GM21529 (cell line): ENCODE data around the gene HEXIM2.

Experiments used
- ATAC-seq: cut with Tn5 transposase; IDR thresholded peaks from one replicate; pipeline ENCODE4 v1.9.1; 2021; ENCODE audit not compliant: unreplicated experiment

The HEXIM2 gene

DNA sequence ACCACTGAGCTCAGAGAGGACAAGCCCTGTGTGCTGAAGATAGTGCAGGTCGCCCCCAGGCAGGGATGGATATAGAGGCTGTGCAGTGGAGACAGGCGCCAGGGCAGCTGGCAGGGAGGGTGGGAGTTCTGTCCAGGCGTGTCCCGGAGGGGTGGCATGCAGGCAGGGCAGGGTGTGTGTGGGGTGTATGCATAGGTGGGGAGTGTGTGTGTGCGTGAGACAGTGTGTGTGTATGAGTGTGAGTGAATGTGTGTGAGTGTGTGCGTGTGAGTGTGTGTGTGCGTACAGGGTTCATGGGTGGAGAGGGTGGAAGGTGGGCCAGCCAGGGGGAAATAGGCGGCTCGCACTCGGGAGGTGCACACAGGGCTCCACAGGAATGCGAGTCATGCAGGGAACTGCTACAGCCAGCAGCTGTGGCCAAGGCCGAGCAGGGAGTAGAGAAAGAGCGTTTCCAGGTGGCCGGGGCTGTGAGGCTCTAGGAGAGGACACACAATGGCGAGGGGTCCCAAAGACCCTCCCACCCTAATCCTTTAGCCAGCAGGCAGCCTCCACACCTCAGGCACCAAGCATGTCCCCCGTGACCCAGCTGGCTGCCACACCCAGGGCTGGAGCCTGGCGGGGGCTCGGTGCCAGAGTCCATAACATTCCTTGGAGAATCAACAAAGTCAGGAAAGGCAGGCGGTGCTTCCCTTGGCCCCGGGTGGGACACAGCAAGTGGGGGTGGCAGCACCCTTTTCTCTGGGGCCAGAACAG is 34.0 kb upstream of the HEXIM2 start:
- ATAC-seq, result no peak

DNA sequence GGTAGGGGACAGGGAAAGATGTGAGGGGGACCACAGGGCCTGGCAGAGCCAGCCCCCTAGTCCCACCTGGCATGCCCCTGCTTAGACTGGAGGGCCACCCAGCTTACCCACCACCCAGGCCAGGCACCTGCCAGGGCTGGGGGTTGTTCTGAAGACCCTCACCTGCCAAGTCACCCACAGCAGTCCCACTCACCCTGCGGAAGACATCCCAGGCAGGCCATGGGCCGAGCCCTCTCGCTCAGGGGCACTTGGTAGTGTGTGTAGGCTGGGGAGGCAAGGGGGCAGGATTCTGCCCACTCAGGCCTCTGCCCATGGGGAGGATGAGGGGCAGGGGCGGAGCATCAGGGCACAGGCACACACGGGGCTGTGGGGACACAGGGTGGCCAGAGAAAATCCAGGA is 33.3 kb upstream of the HEXIM2 start:
- ATAC-seq, result no peak

DNA sequence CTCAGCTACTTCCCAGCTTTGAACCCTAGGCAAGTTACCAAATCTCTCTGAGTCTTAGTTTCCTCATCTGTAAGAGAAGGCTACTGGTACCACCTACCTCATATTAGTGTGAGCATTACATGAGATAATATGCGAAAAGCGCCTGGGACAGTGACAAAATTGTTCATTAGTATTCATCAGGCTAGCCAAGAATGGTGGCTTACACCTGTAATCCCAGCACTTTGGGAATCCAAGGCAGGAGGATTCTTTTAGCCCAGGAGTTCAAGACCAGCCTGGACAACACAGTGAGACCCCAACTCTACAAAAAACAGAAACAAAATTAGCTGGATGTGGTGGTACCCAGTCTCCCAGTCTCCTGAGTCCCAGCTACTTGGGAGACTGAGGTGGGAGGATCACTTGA is 32.7 kb upstream of the HEXIM2 start:
- no peak for ATAC-seq

DNA sequence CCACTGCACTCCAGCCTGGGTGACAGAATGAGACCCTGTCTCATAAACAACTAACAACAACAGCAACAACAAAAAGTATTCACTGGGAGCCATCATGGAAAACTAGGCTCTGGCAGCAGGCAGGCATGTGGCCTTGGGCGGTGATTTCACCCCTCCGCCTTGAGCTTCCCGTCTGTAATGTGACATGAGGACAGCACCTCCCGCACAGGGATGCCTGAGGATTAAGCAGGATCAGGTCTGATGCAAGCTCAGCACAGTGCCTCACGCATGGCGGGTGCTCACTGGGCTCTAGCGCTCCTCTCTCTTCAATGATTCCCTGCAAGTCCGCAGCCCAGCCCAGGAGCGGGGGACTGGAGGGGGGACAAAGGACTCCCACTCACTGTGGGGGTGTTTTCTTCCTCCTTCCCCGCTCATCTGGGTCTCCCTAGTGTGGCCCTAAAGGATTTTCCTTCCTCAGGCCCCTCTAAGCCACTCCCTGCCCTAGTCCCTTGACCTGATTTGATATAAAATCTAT is 32.2 kb upstream of the HEXIM2 start:
- ATAC-seq, result no peak

DNA sequence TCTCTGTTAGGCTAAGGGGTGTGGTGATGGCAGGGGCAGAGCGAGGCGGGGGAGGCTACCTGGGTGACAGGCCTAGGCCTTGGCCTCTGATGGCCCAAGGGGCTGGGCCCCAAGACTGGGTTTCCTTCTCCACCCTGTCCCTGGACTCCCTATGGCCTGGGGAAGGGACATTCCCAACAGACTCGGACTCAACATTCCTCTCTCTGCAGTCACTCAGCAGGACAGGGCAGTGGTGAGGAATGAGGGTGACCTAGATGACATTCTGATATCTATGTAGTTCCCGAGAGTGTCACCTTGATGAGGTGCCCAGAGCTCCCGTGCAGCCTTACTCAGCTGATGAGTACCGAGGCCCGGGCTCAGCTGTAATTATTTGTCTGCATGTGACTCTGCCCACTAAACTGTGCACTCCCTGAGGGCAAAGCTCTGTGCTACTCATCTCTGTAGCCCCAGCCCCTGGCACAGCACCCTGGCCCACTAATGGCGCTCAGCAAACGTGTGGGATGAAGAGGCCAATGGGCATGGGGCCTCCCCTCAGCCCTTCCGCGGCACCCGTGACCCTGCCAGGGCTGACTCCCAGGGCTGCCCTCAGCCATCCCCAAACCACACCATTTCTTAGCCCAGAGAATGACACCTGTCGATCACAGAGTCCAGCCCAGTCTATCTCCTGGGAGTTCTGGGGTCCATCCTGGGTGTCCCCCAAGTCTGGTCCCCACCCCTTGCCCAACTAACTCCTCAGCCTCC is 31.6 kb upstream of the HEXIM2 start:
- ATAC-seq, result no peak

DNA sequence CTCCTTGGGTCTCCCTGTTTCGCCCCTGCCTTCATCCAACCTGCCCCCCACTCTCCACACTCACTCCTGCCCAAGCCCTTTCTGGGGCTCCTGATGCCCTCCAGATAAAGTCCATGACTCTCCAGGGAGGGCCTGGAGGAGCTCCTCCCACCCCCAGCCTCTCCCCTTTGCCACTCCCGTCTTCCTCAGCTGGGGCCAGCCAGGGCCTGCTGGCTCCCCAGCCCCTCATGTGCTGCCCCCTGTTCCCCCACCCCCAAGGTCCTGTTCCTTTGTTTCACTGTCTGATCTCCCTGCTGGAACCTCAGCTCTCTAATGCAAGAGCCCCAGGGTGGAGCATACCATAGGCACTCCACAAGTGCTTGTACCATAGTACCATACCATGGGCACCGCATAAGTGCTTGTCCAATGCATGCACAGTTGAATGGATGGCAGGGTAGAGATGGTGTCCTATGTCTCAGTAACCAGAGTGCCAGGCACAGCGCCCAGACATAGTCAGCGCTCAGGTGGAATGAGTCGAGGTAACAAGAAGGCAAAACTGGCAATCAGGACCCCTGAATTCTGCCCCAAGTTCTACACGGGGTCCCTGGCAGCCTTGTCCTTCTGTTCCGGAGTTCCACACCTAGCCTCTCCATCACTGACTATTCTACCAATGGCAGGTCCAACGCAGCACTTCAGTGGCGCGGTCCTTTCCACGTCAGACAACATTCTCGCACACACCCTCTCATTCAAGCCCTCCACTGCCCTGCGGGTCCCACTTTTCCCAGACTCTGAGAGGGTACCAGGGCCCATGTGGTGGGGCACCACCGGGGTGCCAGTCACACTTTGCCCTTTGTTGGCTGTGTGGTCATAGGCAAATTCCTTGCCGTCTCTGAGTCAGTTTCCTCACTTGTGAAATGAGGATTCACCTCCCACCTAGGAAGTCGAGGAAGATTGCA is 30.7 kb upstream of the HEXIM2 start:
- no peak for ATAC-seq

DNA sequence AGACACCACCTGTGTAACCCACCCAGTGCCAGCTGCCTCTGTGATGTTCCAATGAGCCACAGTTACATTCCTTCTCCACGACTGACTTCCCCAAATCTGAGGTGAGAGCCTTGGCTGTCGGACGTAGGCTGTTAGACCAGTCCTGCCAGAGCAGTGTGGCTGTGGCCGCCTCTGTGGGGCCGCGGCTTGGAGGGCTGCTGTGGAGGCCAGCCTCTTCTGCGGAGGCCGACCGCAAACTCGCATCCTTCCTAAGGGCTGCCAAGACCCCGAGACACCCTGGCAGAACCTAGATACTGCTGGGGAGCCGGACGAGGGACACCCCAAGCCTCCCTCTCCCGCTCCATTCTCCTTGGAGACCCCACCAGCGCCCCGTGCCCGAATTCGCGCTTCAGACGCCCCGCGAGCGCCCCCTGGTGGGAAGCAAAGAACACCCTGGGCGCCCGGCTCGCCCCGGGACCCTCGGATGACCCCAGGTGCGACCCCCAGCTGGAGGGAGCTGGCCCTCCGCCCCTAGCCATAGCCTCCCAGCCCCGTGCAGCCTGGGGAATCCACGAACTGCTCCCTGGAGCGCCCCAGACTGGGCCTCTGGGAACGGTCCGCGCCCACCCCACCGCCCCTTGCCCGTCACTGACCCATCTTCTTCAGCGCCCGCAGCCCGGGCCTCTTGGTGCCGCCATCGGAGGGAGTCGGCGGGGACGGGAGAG is 29.9 kb upstream of the HEXIM2 start:
- no peak for ATAC-seq

DNA sequence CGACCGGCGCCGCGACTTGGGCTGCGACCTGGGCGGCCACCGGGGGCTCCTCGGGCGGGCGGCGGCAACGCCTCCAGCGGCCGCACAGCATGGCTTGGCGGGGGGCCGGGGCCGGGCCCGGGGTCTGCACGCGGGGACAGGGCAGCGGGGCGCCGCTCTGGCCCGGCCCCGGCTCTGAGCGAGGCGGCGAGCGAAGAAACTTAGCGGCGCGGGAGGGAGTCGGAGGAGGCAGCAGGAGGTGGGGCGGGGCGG is 29.4 kb upstream of the HEXIM2 start, which contains the start of gene PLCD3:
Gene PLCD3 (minus strand): TSS at position 196 of the 252 bp plus-strand sequence. CDS start 105 bp downstream, at position 91.
- no peak for ATAC-seq

DNA sequence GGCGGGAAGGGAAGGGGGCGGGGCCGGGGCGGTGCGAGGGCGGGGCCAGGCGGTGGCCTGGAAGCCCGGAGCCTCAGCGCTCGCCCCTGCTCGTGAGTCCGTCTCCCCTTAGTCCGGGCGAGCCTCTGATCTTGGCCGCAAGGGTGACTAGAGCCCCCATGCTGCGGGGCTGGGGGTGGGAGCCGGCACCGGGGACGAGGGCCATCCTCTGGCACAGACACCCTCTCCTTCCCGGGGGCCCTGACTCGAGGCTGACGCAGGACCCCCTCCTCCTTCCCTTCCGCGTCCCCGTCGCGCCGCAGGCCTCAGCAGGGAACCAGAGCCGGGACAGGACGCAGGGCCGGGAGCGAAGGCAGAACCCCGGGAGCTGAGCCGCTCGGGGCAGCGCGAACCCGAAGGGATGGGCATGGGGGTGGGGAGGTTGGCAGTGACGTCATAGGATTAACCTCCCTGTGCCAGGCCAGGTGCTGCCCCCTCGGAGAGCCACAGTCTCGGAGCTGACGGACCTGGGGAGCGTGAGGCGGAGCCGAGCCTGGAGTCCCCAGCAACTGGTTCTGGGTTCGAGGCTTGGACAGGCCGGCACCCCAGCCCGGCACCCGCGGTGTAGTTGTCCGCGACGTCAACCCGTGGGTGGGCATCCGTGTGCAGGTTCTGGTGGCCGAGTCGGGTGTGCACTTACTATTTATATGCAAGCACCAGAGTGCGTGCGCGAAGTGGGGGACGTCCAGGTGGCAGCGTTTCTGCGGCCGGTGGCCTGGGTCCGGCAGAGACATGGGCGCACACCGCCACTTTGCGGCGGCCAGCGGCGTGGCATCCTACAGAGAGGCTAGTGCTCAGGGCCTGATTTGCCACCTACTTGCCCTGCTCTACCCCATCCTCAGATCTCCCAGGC is 28.9 kb upstream of the HEXIM2 start:
- no peak for ATAC-seq

DNA sequence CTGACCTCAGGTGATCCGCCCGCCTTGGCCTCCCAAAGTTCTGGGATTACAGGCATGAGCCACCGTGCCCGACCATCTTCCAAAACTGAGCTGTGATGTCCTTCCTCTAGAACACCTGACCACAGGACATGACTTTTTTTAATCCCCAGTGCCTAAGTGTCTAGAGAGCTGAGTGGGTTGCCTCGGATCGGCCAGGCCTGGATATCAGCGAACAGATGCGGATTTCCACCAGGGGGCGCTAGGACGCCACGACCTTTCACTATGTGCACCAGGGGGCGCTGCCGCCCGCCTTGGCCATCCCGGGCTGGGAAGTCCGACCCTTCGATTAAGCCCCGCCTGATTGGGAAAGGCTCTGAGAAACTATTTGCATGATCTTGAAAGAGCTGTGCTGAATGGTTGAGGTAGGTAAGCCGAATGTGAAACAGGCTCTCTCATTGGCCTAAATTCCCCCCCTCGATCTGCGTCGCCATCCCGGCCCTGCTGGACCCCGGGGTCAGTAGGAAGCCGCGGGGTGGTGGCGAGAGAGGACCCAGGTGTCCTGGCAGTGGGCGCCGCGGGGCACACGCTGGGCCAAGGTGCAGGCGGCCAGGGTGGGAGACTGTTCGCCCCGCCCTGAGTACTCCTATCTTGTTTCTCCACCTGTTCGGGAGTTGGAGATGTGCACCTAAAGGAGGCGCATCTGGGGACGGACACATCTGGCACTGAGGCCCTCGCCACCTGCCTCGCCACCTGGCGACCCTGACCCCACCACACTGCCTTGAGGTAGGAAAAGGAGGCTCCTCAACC is 26.3 kb upstream of the HEXIM2 start, which contains the start of gene ACBD4:
Gene ACBD4 (plus strand): TSS at position 496 of the 786 bp plus-strand sequence. CDS start 458 bp downstream, outside the sequence.
- ATAC-seq, result peak; percentile 83

DNA sequence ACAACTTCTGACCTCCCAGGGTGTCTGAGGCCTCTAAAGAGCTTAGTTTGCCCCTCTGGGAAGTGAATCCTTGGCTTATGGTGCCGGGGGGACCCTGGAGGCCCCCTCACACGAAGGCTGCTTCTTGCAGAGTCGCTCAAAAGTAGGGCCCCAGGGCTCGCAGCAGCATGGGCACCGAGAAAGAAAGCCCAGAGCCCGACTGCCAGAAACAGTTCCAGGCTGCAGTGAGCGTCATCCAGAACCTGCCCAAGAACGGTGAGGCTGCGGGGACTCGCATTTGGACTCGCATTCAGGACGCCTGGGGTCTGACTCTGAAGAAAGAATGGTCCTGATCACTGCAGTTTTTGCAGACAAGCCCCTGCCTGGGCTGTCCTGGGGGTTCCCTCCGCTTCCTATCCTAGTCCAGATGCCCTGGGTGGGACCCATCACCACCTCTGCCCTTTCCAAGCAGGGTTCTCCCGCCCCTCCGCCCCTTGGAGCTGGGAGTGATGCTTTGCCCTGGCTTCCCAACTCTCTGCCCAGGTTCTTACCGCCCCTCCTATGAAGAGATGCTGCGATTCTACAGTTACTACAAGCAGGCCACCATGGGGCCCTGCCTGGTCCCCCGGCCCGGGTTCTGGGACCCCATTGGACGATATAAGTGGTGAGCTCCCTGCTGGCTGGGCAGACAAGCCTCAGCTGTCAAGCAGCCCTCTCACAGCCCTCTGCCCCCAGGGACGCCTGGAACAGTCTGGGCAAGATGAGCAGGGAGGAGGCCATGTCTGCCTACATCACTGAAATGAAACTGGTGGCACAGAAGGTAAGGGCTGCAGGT is 25.5 kb upstream of the HEXIM2 start:
- no peak for ATAC-seq

DNA sequence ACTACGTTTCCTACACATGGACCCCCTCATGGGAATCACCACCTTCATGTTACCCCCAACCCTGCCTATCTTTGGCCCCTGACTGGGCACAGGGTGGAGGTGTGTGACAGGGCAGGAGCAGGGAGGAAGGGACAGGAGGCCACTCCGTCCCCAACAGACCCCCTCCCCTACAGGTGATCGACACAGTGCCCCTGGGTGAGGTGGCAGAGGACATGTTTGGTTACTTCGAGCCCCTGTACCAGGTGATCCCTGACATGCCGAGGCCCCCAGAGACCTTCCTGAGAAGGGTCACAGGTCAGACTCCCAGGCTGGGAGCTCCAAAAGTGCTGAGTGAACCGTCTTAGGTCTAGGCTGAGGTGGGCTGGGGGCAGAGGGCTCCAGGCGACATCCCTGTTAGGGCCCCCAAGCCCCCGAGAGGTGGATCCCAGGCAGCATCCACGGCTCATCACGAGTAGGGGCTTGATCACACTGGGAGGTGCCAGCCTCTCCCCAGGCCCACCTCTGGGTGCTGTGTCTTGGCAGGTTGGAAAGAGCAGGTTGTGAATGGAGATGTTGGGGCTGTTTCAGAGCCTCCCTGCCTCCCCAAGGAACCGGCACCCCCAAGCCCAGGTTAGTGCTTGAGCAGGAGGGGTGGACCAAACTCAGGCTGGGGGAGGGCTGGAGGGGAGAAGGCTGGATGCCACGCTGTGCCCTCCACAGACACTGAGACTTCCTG is 24.7 kb upstream of the HEXIM2 start:
- no peak for ATAC-seq

DNA sequence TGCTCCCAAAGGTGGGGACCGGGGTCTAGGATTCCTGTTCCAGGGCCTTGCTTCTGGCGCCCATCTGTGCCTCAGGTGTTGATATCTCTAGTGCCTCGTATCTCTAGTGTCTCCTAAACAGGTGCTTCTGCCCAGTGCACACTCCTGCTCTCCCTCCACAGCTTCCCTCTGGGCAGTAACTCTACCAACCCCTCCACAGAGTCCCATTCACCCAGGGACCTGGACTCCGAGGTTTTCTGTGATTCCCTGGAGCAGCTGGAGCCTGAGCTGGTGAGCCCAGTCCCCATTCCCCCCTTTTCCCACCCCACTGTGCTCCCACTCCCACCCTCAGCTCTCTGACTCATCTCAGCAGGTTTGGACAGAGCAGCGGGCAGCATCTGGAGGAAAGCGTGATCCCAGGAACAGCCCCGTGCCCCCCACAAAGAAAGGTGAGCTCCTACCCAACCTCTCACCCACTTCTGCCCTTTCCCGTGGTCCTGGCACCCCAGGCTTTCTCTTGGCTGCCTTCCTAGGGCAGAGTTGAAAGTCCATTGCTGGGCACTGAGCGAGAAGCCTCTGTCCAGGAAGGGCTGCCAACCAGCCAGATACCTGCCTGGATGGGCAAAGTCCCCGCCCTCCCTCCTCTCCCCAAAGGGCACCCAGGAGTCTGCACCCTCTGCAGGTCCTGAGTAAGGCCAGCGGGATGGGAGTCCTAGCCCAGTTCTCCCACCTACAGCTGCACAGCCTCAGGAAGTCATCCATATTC is 23.9 kb upstream of the HEXIM2 start:
- ATAC-seq, result no peak

DNA sequence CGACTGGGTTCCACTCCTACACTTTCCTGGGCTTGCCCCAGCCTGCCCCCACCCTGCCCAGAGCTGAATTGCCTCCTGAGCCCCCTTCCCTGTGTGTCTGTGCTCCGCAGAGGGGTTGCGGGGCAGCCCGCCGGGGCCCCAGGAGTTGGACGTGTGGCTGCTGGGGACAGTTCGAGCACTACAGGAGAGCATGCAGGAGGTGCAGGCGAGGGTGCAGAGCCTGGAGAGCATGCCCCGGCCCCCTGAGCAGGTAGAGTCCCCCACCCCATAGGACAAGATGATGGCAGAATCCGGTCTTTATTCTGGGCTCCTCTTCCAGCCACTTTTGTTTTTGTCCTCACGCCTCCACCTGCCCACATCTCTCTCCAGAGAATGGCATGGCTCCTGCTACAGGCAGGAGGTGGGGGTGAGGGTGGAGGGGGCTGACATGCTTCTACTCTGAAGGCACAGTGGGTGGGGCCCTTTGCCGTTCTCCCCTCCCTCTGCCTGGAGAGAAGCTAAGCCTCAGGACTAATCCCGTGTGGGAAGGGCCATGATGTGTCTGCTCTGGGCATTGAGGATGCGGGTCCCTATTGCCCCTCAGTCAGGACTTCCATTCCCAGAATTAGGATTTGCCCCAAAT is 22.7 kb upstream of the HEXIM2 start:
- no peak for ATAC-seq

DNA sequence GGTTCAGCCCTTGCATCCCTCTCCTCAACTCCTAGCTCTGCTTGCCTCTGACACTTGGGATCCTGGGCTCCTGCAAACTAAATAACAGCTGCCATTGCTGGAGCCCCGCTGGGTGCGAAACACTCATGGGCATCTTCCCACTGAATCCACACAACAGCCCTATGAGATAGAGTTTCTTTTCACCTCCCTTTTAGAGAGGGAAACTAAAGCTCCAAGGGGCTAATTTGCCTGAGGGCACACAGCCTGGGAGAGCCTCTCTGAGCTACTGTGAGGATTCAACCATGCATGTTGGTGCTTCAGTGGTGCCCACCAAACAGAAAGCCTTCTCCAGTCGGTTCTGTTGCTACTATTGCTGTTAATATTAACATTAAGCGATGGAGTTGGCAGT is 22.1 kb upstream of the HEXIM2 start:
- ATAC-seq, result no peak

DNA sequence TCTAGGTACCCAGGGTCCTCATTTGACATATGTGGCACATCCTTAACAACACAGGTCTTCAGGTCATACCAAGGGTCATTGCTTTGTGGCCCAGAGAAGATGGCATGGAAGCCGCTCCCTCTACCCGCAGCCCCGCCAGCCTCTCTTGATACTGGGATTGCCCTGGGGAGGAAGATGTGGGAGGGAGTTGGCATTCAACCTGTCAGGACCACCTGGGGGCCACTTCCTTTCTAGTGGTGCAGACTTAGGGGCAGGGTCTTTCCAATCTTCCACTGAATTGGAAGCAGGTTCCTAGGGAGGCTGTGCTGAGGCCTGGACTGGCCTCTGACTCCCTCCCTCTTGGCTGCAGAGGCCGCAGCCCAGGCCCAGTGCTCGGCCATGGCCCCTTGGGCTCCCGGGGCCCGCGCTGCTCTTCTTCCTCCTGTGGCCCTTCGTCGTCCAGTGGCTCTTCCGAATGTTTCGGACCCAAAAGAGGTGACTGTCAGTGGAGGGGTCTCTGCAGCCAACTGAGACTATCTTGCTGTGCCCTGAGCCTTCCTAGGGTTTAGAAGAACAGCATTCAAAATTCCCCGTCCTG is 18.5 kb upstream of the HEXIM2 start:
- no peak for ATAC-seq
